HG02840 (cell line): ENCODE data around the gene AGAP2.
"Not testable (repeated sequence)": the region's sequence is repeated elsewhere in the genome, so short reads cannot be mapped to it uniquely, and the experiment has no call there.

Experiments used
- ATAC-seq: cut with Tn5 transposase; IDR thresholded peaks from one replicate; pipeline ENCODE4 v1.9.1; 2021; ENCODE audit warnings: mild to moderate bottlenecking, moderate library complexity, moderate number of reproducible peaks; ENCODE audit not compliant: unreplicated experiment, low FRiP score

AGAP2 gene

GRCh38 chr12:57724936-57725740 is 13.4 kb downstream of the AGAP2 start:
- no peak for ATAC-seq

DNA sequence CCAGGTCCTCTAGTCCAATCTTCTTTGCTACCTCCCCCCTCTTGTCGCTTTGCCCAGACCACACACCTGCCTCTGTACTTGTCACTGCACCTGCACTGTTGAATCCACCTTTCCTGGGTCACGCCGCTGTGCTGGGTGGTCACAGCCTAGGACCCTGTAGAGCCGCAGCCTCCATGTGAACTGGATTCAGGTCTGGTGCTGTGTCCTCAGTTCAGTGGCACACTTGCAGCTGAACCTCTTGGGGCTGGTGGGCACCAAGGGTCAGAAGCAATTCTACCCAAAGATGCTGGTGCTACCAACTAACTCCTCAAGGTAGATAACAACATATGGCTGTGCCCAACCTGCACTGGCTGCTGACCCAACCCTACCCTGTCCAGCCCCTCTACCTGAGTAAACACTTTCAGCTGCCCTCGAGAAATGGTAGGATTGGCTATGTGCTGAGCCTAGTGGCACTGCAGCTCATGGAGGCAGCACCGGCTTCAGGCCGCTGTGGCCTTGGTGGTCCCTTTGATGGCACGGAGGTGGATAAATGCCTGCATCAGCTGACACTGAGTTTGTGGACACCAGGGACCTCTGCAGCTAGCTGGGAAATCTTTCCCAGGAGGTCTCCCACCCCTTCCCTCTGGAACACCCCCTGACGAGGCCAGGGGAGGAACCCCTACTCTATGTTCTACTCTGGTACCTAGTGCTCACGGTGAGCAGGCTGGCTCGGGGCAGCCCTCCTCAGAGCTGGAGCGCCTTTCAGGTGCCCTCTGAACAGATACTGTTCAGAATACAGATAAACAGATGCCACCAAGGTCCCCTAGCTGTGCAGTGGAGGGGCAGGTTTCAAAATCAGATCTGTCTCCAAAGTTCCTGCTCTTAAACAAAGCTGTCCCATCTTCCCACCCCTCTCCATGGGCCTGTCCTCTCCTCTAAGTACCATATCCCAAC is 14.3 kb downstream of the AGAP2 start:
- no peak for ATAC-seq

GRCh38 chr12:57723630-57723962 is 14.9 kb downstream of the AGAP2 start:
- no peak for ATAC-seq

DNA sequence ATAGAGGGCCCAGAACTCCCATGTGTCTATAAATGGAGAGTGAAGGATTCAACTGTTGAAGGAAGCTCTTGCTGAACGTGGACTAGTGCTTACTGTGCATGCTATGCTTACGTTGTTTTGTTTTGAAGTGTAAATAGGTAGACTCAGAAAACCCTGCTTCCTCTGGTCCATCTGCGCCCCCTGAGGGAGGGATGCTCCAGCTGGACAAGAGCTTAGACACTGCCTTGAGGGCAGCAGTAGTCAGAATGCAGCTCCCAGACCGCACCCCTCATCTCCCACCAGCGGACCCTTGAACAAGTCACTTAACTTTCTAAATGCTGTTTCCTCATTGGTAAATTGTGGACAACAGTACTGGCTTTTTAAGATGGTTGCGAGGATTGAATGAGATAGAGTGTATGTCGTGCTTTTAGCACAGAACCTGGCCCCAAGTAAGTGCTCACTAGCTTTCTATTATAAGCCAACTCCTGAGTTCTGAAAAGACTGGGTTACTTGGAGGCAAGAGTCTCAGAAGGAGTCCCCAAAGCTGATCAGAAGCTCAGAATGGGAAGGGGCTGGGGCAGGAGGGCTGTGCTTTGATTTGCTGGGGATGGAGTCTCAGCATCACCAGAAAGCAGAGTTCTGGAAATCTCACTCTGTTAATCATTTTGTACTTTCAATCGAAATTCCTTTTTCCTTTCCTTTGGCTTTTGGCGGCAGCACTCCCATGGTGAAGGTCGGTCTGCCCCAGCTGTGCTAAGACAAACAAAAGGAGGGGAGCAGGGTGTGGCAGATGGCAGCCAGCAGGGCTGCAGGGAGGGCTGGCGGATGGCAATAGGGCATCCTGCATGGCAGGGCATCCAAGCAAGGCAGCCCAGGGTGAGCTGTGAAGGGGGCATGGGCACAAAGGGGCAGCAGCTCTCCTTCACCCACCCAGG is 15.6 kb downstream of the AGAP2 start:
- no peak for ATAC-seq

DNA sequence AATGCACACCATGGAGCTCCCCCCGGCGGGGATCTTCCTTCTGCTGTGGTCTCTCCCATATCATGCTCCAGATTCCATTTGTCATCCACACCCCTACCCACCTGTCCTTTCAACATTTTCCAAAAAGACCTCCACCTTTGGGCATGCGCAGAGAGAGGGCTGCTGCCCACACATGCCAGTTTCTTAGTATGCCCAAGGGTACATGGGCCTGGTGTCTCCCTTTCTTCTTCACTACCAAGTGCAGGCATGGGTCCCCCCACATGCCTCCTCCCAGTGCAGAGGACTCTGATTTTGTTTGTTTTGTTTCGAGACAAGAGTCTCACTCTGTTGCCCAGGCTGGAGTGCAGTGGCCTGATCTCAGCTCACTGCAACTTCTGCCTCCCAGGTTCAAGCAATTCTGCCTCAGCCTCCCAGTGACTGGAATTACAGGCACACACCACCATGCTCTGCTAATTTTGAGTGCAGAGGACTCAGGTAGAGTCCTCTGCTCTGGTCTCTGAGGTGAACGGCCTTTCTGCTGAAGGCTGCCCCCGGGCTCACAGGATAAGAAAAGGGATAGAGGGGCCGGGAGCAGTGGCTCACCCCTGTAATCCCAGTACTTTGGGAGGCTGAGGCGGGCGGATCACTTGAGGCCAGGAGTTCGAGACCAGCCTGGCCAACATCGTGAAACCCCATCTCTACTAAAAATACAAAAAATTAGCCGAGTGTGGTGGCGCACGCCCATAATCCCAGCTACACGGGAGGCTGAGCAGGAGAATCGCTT is 16.5 kb downstream of the AGAP2 start:
- not testable (repeated sequence) for ATAC-seq

DNA sequence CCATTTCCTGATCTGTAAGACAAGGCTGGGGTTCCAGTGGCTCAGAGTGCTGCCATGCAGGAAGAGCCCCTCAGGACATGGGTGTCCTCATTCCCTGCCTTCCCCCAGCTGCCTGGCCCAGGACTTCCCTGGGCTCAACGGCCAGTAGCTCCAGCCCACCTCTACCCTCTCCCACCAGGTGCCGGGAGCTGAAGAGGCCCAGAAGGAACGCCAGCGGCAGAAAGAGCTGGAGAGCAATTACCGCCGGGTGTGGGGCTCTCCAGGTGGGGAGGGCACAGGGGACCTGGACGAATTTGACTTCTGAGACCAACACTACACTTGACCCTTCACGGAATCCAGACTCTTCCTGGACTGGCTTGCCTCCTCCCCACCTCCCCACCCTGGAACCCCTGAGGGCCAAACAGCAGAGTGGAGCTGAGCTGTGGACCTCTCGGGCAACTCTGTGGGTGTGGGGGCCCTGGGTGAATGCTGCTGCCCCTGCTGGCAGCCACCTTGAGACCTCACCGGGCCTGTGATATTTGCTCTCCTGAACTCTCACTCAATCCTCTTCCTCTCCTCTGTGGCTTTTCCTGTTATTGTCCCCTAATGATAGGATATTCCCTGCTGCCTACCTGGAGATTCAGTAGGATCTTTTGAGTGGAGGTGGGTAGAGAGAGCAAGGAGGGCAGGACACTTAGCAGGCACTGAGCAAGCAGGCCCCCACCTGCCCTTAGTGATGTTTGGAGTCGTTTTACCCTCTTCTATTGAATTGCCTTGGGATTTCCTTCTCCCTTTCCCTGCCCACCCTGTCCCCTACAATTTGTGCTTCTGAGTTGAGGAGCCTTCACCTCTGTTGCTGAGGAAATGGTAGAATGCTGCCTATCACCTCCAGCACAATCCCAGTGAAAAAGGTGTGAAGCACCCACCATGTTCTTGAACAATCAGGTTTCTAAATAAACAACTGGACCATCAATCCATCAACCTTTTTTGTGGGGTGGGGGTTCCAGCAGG is 17.6 kb downstream of the AGAP2 start:
- ATAC-seq: no peak

DNA sequence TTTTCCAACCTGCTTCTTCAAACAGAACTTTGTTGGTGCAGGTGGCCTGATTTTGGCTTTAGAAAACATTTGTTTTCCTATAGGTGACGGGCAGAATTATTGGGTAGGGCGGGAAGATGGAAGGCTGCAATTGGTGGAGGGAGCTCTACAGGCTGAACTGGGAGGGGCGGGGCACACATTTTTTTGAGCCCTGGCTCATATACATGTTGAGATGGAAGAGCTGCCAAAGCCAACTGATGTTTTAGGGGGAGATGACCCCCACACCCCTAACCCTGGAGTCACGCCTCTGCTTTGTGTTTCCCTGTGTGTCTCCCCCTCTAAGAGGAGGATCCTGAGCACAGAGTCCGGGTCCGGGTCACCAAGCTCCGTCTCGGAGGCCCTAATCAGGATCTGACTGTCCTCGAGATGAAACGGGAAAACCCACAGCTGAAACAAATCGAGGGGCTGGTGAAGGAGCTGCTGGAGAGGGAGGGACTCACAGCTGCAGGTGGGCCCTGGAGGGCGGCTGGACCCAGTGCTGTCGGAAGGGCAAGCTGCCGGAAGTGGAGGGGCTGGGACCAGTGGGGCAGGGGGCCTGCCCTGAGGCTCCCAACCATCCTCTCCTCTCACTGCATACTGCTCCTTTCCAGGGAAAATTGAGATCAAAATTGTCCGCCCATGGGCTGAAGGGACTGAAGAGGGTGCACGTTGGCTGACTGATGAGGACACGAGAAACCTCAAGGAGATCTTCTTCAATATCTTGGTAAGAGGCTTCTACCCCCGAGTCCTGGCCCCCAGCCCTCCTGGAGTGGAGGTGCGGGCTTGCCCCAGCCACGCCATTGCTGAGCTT is 18.6 kb downstream of the AGAP2 start:
- ATAC-seq: no peak

DNA sequence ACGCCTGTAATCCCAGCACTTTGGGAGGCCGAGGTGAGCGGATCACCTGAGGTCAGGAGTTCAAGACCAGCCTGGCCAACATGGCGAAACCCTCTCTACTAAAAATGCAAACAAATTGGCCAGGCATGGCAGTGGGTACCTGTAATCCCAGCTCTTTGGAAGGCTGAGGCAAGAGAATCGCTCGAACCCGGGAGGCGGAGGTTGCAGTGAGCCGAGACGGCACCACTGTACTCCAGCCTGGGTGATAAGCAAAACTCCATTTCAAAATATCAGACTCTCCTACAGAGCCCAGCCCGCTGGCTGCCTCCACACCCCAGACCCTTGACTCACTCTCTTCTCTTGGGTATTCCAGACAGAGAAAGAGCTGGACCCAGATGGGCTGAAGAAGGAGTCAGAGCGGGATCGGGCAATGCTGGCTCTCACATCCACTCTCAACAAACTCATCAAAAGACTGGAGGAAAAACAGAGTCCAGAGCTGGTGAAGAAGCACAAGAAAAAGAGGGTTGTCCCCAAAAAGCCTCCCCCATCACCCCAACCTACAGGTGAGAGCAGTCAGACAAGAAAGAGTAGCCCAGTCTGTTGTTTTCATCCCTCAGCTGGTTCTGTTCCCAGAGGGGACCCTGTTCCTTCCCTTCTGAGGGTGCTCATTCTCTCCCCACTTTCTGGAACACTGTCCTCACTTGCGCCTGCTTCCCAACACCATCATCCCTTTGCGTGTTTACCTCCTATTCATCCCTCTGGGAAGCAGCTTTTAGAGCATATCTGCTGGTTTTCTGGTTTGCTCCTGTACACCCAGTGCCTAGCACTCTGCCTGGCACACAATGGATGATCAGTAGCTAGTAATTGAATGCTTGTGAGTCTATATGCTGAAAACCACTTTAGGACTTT is 19.7 kb downstream of the AGAP2 start:
- no peak for ATAC-seq

DNA sequence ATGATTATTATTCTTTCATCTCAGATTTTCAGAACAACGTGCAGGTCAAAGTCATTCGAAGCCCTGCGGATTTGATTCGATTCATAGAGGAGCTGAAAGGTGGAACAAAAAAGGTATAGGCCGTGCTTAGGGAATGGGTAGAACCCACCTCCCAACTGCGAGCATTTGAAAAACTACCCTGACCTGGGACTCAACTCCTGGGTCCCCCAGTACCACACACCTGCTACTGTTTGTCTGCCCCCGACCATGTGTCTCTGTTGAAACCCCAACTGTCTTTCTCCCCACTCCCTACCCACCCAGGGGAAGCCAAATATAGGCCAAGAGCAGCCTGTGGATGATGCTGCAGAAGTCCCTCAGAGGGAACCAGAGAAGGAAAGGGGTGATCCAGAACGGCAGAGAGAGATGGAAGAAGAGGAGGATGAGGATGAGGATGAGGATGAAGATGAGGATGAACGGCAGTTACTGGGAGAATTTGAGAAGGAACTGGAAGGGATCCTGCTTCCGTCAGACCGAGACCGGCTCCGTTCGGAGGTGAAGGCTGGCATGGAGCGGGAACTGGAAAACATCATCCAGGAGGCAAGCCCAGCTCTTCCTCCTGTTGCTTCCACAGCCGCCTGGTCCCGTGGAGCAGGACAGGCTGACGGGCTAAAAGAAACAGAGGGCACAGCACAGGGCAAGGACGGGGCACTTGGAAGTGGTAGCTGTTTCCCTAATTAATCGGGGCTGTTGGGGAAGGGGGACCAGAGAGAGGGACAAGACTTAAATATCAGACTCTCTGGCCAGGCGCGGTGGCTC is 20.5 kb downstream of the AGAP2 start:
- ATAC-seq: no peak

DNA sequence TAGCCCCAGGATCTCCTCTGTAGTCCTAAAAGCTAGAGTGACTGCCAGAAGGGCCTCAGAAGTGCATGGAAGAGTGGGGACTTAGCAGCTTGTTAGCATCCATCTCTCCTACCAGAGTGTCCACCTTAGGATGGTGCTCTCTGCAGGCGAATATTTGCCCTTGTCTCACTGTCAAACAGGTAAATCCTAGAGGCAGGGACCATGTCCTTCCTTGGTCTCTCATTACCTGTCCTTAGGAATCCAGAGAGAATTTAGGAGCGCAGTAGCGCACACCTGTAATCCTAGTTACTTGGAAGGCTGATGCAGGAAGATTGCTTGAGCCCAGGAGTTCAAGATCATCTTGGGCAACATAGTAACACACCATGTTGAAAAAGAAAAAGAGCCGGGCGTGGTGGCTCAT is 21.4 kb downstream of the AGAP2 start:
- ATAC-seq: no peak

DNA sequence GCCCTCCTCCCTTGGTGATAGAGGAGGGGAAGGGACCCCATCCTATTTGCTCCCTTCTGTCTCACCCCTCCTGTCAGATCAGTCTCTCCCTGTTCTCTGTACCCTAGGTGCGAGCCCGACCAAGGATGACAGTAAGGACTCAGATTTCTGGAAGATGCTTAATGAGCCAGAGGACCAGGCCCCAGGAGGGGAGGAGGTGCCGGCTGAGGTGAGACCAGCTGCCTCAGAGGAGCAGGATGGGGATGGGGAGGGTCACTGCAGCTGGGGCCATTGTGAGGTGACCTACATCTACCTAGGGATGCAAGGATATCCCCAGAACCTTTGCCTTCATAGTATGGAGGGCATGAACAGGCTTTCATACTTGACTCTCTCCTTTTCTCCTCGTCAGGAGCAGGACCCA is 22.2 kb downstream of the AGAP2 start:
- no peak for ATAC-seq

- ATAC-seq: no peak
Measured at GRCh38 chr12:57715786-57716185, 22.8 kb downstream of the AGAP2 start.

DNA sequence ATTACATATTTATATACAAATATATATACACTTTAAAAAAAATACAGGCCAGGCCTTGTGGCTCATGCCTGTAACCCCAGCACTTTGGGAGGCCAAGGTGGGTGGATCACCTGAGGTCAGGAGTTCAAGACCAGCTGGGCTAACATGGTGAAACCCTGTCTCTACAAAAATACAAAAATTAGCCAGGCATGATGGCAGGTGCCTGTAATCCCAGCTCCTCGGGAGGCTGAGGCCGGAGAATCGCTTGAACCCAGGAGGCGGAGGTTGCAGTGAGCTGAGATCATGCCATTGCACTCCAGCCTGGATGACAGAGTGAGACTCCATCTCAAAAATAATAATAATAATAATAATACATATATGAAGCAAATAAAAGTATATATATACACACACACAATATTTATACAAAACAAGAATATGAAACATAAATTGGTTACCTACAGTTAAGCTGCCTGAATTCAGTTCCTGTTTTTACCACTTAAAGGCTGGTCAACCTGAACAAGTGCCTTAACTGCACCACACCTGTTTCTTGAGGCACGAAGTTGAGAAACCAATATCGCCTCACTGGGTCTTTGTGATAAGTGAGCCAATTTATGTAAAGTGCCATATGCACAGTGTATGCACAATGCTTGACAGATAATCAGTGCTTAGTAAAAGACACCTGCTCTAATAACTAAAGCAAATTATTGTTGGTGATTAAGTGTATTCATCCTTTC is 23.4 kb downstream of the AGAP2 start:
- ATAC-seq: not testable (repeated sequence)

DNA sequence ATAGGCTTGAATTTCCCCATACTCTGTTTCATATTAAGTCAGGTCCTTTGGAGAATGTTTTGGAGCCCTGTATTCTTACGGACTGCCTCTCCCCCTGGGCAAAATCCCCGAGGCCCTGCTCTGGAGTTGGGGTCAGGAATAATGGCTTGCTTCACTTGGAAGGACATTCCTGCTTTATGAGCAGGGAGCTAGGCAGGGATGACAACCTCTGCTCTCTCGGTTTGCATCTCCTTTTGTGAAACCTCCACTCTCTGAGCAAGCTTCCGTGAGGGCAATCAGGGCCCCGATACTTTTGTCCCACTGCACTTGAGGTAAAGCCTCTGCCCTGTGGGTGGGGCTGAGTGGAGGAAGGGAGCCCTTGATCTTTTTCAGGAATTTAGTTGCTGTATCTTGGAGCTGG is 25.3 kb downstream of the AGAP2 start:
- no peak for ATAC-seq

- ATAC-seq: no peak
Measured at GRCh38 chr12:57712701-57713100, 25.8 kb downstream of the AGAP2 start.

GRCh38 chr12:57708296-57708695 is 30.2 kb downstream of the AGAP2 start:
- no peak for ATAC-seq
